ENCODE data around the gene KCTD19. TPM values are rescaled to one million over a fixed set of nuclear protein-coding genes. Genes with fewer than 3 reads are reported as not detected.

KCTD19 gene
- total RNA-seq (2022; extraction: Qiagen RNA extraction; ENCODE audit: low read depth), result 0.06 to 0.46 TPM (median 0.22 TPM) in 5 replicates

GRCh38 chr16:67326472-67327309 lies at the start of gene KCTD19, which contains the start of gene LRRC36:
KCTD19 (minus strand) TSS chr16:67326741; CDS start chr16:67326707, 34 bp downstream.
LRRC36 (plus strand) TSS chr16:67326815; CDS start chr16:67326863, 48 bp downstream.

GRCh38 chr16:67279296-67280089 lies 47.0 kb downstream of the KCTD19 start, which contains the start of gene PLEKHG4:
PLEKHG4 (plus strand) TSS chr16:67279532; CDS start chr16:67280045, 513 bp downstream.

GRCh38 chr16:67248401-67249177 lies 78.0 kb downstream of the KCTD19 start, which contains the start of gene SLC9A5:
SLC9A5 (plus strand) TSS chr16:67248979; CDS start chr16:67249015, 36 bp downstream.

DNA sequence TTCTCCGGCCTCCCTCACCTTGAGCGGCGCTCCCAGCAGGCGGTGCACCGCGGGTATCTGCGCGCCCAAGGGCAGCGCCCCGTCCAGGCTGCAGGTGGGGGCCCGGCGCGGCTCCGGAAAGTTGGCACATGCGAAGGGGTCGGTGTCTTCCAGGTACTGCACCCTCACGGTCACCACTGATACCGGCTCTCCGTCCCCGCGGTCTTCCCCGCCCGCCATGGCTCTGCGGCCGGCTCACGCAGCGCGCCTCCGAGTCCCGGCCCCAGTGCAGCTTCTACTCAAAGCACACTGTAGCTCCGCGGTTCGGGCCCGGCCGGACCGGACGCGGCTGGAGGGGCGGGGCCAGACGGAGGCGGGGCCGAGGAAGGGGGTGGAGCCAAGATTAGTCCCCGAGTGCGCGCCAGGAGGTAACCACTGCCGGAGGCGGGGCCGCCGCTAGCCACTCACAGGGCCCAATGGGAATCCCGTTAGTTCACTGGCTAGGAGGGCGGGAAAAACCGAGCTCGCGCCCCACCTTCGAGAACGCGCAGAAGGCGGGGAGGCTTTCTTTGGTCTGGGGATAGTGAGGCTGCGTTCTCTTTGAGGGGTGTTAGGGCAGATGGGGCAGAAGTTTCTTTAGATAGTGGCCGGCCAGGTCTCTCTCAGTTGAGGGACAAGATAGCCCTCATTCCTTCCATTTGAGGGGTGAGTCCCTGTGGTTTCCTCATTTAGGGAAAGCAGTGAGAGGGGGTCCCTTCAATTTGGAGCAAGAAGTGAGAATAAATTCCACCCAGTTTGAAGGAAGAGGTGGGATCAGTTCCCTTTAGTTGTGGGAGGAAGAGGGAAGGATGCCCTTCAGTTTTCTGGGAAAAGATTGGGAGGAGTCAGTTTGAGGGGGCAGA lies 79.1 kb downstream of the KCTD19 start, which contains the start of gene FHOD1:
Gene FHOD1, minus strand, starts transcription at position 290 of the 881 bp plus-strand sequence. Its CDS starts 71 bp downstream, at position 219.

Other genes starting within 250 kb of the KCTD19 start
- gene PHAF1, start 216.8 kb downstream of the KCTD19 start, total RNA-seq (2022; extraction: Qiagen RNA extraction; ENCODE audit: low read depth), result 22.2 to 24.5 TPM (median 23.4 TPM) in 5 replicates
- 5.7 to 8.5 TPM (median 7.9 TPM) in 5 replicates for gene B3GNT9, start 175.7 kb downstream of the KCTD19 start, total RNA-seq (2022; extraction: Qiagen RNA extraction; ENCODE audit: low read depth)
- 10.7 to 20.7 TPM (median 20.5 TPM) in 5 replicates for gene TRADD, start 166.8 kb downstream of the KCTD19 start, total RNA-seq (2022; extraction: Qiagen RNA extraction; ENCODE audit: low read depth)
- 5.2 to 9.5 TPM (median 8.5 TPM) in 5 replicates for gene FBXL8, start 166.8 kb downstream of the KCTD19 start, total RNA-seq (2022; extraction: Qiagen RNA extraction; ENCODE audit: low read depth)
- 11.9 to 16.0 TPM (median 14.6 TPM) in 5 replicates for gene HSF4, start 162.0 kb downstream of the KCTD19 start, total RNA-seq (2022; extraction: Qiagen RNA extraction; ENCODE audit: low read depth)
- gene NOL3, start 156.2 kb downstream of the KCTD19 start, total RNA-seq (2022; extraction: Qiagen RNA extraction; ENCODE audit: low read depth), result 44.9 to 52.4 TPM (median 50.2 TPM) in 5 replicates
- 3.6 to 8.0 TPM (median 5.9 TPM) in 5 replicates for gene MATCAP1, start 142.8 kb downstream of the KCTD19 start, total RNA-seq (2022; extraction: Qiagen RNA extraction; ENCODE audit: low read depth)
- 0.07 to 0.48 TPM in 2 of 5 replicates, not detected in the others for gene EXOC3L1, start 136.6 kb downstream of the KCTD19 start, total RNA-seq (2022; extraction: Qiagen RNA extraction; ENCODE audit: low read depth)
- gene E2F4, start 134.6 kb downstream of the KCTD19 start, total RNA-seq (2022; extraction: Qiagen RNA extraction; ENCODE audit: low read depth), result 75.9 to 98.6 TPM (median 92.7 TPM) in 5 replicates
- 0.66 to 1.4 TPM (median 1.3 TPM) in 5 replicates for gene ELMO3, start 127.6 kb downstream of the KCTD19 start, total RNA-seq (2022; extraction: Qiagen RNA extraction; ENCODE audit: low read depth)
- gene TMEM208, start 99.6 kb downstream of the KCTD19 start, total RNA-seq (2022; extraction: Qiagen RNA extraction; ENCODE audit: low read depth), result 78.6 to 101 TPM (median 94.1 TPM) in 5 replicates
- gene FHOD1, start 79.3 kb downstream of the KCTD19 start, total RNA-seq (2022; extraction: Qiagen RNA extraction; ENCODE audit: low read depth), result 40.1 to 51.6 TPM (median 48.9 TPM) in 5 replicates
- gene SLC9A5, start 77.8 kb downstream of the KCTD19 start, total RNA-seq (2022; extraction: Qiagen RNA extraction; ENCODE audit: low read depth), result 1.2 to 1.7 TPM (median 1.6 TPM) in 5 replicates
- 15.2 to 22.1 TPM (median 18.3 TPM) in 5 replicates for gene PLEKHG4, start 47.2 kb downstream of the KCTD19 start, total RNA-seq (2022; extraction: Qiagen RNA extraction; ENCODE audit: low read depth)
- 0.13 to 0.27 TPM (median 0.14 TPM) in 3 of 5 replicates, not detected in the others for gene LRRC36, start 74 bp upstream of the KCTD19 start, total RNA-seq (2022; extraction: Qiagen RNA extraction; ENCODE audit: low read depth)
- 8.4 to 13.5 TPM (median 11.8 TPM) in 5 replicates for gene TPPP3, start 66.8 kb upstream of the KCTD19 start, total RNA-seq (2022; extraction: Qiagen RNA extraction; ENCODE audit: low read depth)
- 5.8 to 9.2 TPM (median 6.1 TPM) in 5 replicates for gene ZDHHC1, start 89.7 kb upstream of the KCTD19 start, total RNA-seq (2022; extraction: Qiagen RNA extraction; ENCODE audit: low read depth)
- gene HSD11B2, start 104.4 kb upstream of the KCTD19 start, total RNA-seq (2022; extraction: Qiagen RNA extraction; ENCODE audit: low read depth), result 1.5 to 1.8 TPM (median 1.6 TPM) in 5 replicates
- 96.9 to 122 TPM (median 109 TPM) in 5 replicates for gene ATP6V0D1, start 154.4 kb upstream of the KCTD19 start, total RNA-seq (2022; extraction: Qiagen RNA extraction; ENCODE audit: low read depth)
- gene AGRP, start 156.8 kb upstream of the KCTD19 start, total RNA-seq (2022; extraction: Qiagen RNA extraction; ENCODE audit: low read depth), result not detected in 5 replicates
- gene RIPOR1, start 202.1 kb upstream of the KCTD19 start, total RNA-seq (2022; extraction: Qiagen RNA extraction; ENCODE audit: low read depth), result 35.5 to 51.5 TPM (median 44.3 TPM) in 5 replicates
- gene CTCF, start 235.8 kb upstream of the KCTD19 start, total RNA-seq (2022; extraction: Qiagen RNA extraction; ENCODE audit: low read depth), result 35.7 to 41.4 TPM (median 37.8 TPM) in 5 replicates